Glutamatergic neuron (in vitro differentiated cells): ENCODE measurements around the gene NDRG3. TPM values are rescaled to one million over a fixed set of nuclear protein-coding genes. Genes with fewer than 3 reads are reported as not detected.

ENCODE experiments used
- DNase-seq: peaks from one replicate; pipeline ENCODE4 v3.0.0; 2022
- H3K27ac Mint-ChIP-seq: one replicate; pipeline ENCODE4 v1.8.0; 2020; ENCODE audit warnings: mild to moderate bottlenecking, mixed read lengths, inconsistent platforms; ENCODE audit not compliant: unreplicated experiment
- H3K27me3 Mint-ChIP-seq: one replicate; pipeline ENCODE4 v1.8.0; 2020; ENCODE audit warnings: mild to moderate bottlenecking, moderate library complexity, mixed read lengths, inconsistent platforms; ENCODE audit not compliant: unreplicated experiment
- H3K36me3 Mint-ChIP-seq: one replicate; pipeline ENCODE4 v1.8.0; 2020; ENCODE audit warnings: mild to moderate bottlenecking, mixed read lengths, inconsistent platforms; ENCODE audit not compliant: unreplicated experiment
- H3K4me1 Mint-ChIP-seq: one replicate; pipeline ENCODE4 v1.8.0; 2020; ENCODE audit warnings: mild to moderate bottlenecking, low read depth, mixed read lengths, inconsistent platforms; ENCODE audit not compliant: unreplicated experiment
- H3K4me3 Mint-ChIP-seq: one replicate; pipeline ENCODE4 v1.8.0; 2020; ENCODE audit warnings: mild to moderate bottlenecking, mixed read lengths, inconsistent platforms; ENCODE audit not compliant: unreplicated experiment
- H3K9me3 Mint-ChIP-seq: one replicate; pipeline ENCODE4 v1.8.0; 2020; ENCODE audit warnings: mild to moderate bottlenecking, moderate library complexity, mixed read lengths, inconsistent platforms; ENCODE audit not compliant: unreplicated experiment
- total RNA-seq: library from RNA; stranded (reverse); fragmentation: NEBNext Ultra II Directional; extraction: Animal tissue kit (Norgen Biotek cat#: 25700); gene quantifications from one replicate; pipeline ENCODE4 v1.2.1, GENCODE V29; 2021; ENCODE audit not compliant: unreplicated experiment
- TF ChIP-seq, protein P1 (sequence below): fragments of 200-600 bp; sonication (generic); IDR thresholded peaks from one replicate; pipeline ENCODE4 v1.5.0; 2021; ENCODE audit not compliant: partially characterized antibody, unreplicated experiment

NDRG3 gene
- total RNA-seq, 1 donor from 2014 or later, result 31.8 TPM

DNA sequence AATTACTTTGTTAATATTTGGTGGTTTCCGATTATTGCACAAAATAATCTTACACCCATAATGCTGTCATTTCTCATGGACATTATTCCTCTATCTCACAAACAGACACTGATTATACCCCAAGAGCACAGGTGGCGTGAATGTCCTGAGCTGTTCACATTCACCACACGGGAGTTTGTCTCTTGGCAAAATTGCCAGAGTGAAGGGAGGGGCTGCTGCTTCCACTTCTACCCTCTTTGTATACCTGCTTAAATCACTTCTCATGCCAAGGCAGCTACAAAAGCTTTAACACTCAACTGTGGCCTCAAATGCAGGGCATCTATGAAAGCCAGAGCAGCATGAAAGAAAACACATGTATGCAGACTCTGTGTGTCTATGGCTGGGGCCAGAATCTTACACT, 58.0 kb downstream of the NDRG3 start:
- Mint-ChIP-seq H3K9me3 (no peaks in the 10 kb centered on the region), H3K27ac (no peak overlapping the region), H3K4me3 (no peak overlapping the region), H3K36me3 (no peaks in the 10 kb centered on the region), H3K27me3 (no peaks in the 10 kb centered on the region), H3K4me1 (no peaks in the 10 kb centered on the region)
- no peak for DNase-seq
- TF ChIP-seq, protein P1, sequence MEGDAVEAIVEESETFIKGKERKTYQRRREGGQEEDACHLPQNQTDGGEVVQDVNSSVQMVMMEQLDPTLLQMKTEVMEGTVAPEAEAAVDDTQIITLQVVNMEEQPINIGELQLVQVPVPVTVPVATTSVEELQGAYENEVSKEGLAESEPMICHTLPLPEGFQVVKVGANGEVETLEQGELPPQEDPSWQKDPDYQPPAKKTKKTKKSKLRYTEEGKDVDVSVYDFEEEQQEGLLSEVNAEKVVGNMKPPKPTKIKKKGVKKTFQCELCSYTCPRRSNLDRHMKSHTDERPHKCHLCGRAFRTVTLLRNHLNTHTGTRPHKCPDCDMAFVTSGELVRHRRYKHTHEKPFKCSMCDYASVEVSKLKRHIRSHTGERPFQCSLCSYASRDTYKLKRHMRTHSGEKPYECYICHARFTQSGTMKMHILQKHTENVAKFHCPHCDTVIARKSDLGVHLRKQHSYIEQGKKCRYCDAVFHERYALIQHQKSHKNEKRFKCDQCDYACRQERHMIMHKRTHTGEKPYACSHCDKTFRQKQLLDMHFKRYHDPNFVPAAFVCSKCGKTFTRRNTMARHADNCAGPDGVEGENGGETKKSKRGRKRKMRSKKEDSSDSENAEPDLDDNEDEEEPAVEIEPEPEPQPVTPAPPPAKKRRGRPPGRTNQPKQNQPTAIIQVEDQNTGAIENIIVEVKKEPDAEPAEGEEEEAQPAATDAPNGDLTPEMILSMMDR, result no peak

DNA sequence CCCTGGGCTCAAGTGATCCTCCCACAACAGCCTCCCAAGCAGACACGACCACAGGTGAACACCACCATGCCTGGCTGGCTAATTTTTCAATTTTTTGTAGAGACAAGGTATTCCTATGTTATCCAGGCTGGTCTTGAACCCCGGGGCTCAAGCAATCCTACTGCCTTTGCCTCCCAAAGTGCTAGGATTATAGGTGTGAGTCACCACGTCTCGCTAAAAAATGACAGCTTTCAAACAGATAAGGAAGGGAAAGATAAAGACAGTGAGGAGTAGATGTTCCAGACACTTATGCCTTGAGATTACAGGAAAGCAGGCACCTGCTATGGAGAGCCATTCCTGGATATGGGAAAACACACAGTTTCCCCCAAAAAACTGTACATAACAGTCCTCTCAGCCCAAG, 58.9 kb downstream of the NDRG3 start:
- TF ChIP-seq, protein P1, result no peak
- no peaks in the 10 kb centered on the region for H3K36me3 Mint-ChIP-seq
- no peak overlapping the region for H3K27ac Mint-ChIP-seq
- no peak for DNase-seq
- H3K4me1 Mint-ChIP-seq, result no peaks in the 10 kb centered on the region
- no peaks in the 10 kb centered on the region for H3K9me3 Mint-ChIP-seq
- no peak overlapping the region for H3K4me3 Mint-ChIP-seq
- H3K27me3 Mint-ChIP-seq, result no peaks in the 10 kb centered on the region

DNA sequence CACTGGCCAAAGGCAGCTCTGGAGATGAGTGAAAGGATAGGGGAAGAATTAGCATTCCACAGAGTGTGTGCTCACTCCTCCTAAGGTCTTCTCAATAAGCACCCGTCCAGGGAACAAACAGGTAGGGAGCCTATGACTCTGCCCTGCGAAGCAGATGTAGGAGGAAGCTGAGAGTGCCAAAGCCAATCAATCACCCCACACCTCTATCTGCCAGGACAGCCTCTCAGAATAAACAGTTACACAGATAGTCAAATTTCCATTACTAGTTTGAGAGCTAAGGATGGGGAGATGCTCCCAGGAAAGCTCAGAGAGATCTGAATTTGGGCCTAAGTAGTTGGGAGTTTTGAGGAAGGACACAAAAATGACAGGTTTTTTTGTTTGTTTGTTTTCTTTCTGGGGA, 59.4 kb downstream of the NDRG3 start:
- no peak overlapping the region for H3K4me3 Mint-ChIP-seq
- H3K4me1 Mint-ChIP-seq, result no peaks in the 10 kb centered on the region
- DNase-seq, result no peak
- H3K27ac Mint-ChIP-seq, result no peak overlapping the region
- no peaks in the 10 kb centered on the region for H3K9me3 Mint-ChIP-seq
- no peaks in the 10 kb centered on the region for H3K27me3 Mint-ChIP-seq
- no peaks in the 10 kb centered on the region for H3K36me3 Mint-ChIP-seq
- TF ChIP-seq, protein P1, result no peak

DNA sequence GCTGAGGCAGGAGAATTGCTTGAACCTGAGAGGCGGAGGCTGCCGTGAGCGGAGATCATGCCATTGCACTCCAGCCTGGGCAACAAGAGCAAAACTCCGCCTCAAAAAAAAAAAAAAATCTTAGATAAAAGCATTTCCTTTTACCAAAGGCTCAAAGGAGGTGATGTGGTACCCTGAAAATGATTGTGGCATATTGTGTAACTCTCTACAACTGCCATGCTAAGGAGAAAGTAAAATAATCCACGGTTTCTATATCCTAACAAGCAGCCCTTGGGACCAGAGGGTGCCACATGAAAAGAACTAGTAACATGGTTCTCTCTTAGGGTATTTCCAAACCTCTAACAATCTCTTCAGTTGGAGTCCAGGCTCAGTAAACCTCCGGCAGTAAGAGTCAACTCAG, 61.1 kb downstream of the NDRG3 start:
- TF ChIP-seq, protein P1, result no peak

DNA sequence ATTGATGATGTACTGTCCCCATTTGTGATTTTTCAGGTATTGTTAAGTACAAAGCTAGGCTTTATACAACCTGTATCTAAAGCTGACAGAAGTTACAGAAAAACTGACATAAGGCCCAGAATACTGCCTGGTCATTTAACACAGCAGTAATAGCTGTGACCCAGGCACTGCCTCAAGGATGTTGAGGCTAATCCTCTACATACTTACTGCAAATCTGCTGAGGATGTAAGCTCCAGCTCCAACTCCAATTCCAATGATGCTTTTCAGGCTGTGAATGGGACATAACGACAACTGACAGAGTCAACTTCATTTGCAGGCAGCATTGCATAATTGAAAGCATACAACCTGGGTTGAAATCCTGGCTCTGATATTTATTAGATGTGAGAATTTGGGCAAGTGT, 63.6 kb downstream of the NDRG3 start:
- Mint-ChIP-seq H3K36me3 (no peaks in the 10 kb centered on the region), H3K4me3 (no peak overlapping the region), H3K27ac (no peak overlapping the region), H3K4me1 (peaks cover 6% of the 10 kb centered on the region), H3K9me3 (no peaks in the 10 kb centered on the region), H3K27me3 (no peaks in the 10 kb centered on the region)
- no peak for DNase-seq
- TF ChIP-seq, protein P1, result no peak

More for the DNA sequence above, 61.1 kb downstream of the NDRG3 start:
- Mint-ChIP-seq H3K27me3 (no peaks in the 10 kb centered on the region), H3K4me1 (no peaks in the 10 kb centered on the region), H3K27ac (no peak overlapping the region), H3K9me3 (no peaks in the 10 kb centered on the region), H3K36me3 (no peaks in the 10 kb centered on the region), H3K4me3 (no peak overlapping the region)
- DNase-seq, result no peak
